IPS-NIHi7 (cell line): ENCODE data around the gene MCF2L.
"Not testable (repeated sequence)": the region's sequence is repeated elsewhere in the genome, so short reads cannot be mapped to it uniquely, and the experiment has no call there.

ENCODE experiments used
- DNase-seq: peaks from one replicate; pipeline ENCODE4 v3.0.0; 2012; ENCODE audit warnings: mixed read lengths; ENCODE audit errors: extremely low spot score

The MCF2L gene

DNA sequence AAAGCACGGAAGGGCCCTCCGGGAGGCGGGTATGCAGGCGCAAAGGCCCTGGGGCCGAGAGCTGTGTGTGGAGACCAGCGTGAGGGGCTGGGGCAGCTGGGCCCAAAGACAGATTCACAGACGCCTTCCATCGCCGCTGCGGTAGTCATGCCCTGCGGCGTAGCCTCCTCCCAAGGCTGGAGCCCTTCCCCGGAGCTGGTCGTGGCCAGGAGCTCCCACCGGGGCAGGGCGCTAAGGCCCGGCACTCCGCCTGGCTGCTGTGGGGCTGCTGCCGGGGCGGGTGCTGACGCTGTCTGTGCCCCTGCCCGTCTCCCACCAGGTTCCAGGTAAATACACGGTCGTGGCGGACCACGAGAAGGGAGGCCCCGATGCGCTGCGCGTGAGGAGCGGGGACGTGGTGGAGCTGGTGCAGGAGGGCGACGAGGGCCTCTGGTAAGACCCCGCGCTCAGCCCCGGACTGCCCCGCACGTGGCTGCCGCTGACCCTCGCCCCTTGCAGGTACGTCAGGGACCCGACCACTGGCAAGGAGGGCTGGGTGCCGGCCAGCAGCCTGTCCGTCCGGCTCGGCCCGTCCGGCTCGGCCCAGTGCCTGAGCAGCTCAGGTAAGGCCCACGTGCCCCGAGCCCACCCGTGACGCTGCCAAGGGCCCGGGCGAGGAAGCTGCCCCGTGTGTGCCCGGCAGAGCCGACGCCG lies 127.2 kb downstream of the MCF2L start:
- no peak for DNase-seq

DNA sequence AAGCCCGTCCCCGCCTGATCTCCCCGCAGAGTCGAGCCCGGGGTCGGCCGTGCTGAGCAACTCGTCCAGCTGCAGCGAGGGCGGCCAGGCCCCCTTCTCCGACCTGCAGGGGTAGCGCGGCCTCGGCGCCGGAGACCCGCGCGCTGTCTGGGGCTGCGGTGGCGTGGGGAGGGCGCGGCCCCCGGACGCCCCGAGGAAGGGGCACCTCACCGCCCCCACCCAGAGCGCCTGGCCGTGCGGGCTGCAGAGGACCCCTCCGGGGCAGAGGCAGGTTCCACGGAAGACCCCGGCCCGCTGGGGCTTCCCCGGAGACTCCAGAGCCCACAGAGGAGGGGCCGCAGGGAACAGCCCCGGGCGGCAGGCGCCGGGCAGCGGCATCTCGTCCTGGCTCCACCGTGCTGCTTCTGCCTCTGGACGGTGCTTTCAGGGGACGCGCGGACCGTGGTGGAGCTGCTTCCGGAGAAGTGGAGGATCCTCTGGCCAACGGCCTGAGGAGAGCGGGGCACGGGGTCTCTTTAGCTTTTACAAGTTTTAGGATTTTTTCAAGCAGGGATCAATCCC lies 127.8 kb downstream of the MCF2L start:
- DNase-seq = no peak

DNA sequence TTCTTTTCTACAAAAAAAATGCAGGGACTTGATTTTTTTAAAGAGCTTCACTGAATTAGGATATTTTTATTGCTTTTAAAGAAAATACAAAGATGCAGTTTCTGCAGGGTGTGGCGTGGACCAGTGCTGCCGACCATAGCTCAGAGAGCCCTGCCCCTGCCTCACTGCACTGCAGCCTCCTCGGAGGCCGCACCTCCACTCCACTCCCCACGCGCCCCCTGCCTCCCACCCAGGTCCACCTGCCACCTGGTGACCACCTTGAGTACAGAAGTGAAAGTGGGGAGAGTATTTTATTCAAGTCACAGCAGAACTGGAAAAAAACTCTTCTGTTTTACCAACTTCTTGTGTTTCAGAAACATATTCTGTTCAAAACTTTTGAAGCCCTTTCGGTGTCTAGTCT lies 128.6 kb downstream of the MCF2L start:
- no peak for DNase-seq

DNA sequence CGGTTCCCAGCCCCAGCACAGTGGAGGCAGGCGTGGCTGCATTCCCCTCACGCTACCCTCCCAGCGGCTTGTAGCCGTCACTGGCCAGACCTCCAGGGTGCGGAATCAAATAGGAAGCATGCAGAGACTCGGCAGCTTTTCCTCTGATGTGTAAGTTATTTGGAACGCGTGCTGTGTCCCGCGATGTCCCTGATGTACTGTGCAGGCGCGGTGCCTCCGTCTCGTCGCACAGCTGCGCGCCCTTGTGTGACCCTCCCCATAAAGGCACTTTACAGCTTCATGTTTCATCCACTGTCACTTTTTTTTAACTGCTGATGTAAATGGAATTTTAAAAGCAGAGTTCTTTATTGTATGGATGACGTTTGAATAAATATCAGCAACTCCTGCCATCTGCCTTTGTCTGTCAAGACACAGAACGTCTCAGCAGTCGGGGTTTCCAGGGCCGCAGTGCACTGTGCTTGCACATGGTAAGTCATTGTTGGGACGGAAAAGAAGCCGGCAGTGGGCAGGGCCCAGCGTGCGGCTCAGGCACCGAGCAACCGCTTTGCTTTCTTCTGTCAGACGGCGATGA lies 129.2 kb downstream of the MCF2L start:
- no peak for DNase-seq

DNA sequence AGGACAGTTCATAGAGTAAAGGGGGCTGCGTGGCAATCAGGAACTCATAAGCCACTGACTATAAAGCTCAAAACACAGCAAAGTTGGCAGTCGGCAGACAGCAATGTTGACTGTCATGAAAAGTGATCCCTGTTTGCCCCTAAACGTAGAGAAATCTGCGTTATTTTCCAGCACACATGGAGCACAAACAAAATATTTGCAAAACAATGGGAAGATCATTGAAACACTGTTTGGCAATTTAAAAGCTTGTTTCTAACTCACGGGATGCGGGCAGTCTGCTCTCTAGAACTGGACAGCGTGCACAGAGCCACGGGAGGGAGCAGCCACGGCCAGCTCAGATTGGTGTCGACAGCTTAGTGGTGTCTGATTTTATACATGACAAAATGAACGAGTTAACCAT lies 130.1 kb downstream of the MCF2L start:
- no peak for DNase-seq

DNA sequence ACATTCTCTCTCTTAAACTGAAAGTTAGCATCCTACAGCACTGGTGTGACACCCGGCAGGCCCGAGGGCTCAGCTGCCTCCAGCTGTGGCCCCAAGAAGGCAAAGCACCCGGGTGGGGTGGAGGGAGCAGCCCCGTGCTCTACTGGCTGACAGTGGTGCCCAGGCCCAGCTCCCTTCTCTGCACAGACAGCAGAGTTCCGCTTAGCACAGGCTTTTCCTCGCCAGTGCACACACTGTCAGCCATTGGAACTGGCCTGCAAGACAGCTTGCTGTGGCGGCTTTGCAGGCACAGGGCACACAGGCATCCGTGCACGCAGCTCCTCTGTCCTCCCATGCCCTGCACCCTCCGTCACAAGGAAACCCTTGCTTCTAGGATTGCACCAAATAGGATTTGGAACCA lies 133.3 kb downstream of the MCF2L start:
- DNase-seq = not testable (repeated sequence)

DNA sequence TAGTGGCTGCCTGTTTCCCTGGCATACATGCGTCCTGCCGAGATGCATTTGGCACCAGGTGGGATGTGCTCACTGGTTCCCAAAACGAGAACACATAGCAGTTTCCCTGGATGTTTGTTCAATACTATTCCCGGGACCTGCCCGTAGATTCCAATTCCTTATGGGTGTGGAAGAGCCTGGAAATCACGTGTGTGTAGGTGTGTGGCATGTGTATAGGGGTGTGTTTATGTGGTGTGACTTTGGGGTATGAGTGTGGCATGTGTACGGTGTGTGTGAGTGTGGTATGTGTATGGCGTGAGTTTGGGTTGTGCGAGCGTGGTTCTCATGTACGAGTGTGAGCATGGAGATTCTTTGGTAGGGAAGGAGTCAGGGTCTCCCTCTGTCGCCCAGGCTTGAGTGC lies 133.7 kb downstream of the MCF2L start:
- DNase-seq = no peak

DNA sequence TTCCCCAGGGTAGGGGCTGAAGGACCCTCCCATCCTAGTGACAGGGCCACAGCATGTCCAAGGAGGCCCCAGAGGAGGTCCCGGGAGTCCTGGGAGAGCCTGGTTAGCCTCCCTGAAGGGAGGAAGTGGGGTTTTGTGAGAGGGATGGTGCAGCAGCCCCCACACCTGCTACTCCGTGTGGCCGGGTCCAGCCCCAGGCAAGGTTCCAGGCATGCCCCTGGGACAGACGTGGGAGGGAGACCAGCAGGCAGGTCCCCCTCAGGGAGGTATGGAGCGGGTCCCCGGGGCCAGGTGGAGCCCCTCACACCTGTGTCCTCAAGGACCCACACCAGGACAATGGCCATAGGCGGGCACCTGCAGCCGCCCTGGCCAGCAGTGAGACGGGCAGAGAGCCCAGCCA lies 134.6 kb downstream of the MCF2L start:
- DNase-seq = no peak

DNA sequence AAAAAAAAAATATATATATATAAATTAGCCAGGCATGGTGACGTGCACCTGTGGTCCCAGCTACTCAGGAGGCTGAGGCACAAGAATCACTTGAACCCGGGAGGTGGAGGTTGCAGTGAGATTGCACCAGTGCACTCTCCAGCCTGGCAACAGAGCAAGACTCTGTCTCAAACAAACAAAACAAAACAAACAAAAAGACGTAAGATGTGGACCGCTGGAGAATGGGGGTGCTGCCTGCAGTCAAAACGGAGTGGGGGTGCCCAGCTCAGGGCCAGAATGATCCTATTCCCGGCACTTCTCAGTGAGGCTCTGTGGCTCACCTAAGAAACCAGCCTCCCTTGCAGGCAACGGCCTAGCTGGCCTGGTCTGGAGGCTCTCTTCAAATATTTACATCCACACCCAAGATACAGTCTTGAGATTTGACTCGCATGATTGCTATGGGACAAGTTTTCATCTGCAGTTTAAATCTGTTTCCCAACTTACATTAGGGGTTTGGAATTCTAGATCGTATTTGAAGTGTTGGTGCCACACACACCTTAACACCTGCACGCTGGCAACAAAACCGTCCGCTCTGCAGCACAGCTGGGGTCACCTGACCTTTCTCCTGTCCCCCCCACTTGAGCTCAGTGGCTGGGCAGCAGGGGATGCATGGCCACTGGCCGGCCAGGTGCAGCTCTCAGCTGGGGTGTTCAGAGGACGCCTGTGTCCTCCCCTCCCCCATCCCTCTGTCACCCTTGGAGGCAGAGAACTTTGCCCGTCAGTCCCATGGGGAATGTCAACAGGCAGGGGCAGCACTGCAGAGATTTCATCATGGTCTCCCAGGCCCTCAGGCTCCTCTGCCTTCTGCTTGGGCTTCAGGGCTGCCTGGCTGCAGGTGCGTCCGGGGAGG lies 136.3 kb downstream of the MCF2L start, which contains the start of gene F7:
Gene F7 (plus strand): TSS at position 760 of the 889 bp plus-strand sequence. CDS start 51 bp downstream, at position 811.
- DNase-seq = no peak

DNA sequence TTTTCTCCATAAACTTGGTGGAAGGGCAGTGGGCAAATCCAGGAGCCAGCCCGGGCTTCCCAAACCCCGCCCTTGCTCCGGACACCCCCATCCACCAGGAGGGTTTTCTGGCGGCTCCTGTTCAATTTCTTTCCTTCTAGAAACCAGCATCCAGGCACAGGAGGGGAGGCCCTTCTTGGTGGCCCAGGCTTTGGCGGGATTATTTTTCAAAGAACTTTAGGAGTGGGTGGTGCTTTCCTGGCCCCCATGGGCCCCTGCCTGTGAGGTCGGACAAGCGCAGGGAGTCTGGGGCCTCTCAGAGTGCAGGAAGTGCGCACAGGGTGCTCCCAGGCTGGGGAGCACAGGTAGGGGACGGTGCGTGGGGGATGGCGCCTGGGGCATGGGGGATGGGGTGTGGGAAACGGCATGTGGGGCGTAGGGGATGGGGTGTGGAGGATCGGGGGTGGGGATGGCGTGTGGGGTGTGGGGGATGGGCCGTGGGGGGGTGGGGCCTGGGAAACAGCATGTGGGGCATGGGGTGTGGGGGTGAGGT lies 137.0 kb downstream of the MCF2L start:
- DNase-seq = no peak

DNA sequence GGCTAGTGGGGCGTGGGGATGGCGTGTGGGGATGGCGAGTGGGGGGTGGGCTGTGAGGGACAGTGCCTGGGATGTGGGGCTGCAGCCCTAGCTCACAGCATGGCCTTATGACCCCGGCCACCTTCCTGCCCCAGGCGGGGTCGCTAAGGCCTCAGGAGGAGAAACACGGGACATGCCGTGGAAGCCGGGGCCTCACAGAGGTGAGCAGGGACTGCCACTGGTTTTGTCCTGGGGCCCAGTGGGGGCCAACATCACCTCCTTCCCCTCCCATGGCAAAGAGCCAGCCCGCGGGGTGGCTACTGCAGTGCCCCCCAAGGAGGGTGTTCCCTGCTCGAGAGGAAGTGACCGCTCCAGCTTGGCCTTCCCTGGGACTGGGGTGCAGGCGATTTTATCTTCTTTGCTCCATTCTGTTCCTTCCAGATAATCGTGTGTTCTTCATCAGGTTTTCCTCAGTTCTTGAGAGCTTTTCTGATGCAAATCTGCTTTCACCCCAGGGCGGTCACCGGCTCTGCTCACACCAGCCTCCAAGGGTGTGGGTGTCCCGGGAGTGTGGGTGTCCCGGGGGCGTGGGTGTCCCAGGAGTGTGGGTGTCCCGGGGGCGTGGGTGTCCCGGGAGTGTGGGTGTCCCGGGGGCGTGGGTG lies 137.8 kb downstream of the MCF2L start:
- no peak for DNase-seq

DNA sequence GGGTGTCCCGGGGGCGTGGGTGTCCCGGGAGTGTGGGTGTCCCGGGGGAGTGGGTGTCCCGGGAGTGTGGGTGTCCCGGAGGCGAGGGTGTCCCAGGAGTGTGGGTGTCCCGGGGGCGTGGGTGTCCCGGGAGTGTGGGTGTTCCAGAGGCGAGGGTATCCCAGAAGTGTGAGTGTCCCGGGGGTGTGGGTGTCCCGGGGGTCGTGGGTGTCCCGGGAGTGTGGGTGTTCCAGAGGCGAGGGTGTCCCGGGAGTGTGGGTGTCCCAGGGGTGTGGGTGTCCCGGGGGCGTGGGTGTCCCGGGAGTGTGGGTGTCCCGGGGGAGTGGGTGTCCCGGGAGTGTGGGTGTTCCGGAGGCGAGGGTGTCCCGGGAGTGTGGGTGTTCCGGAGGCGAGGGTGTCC lies 139.5 kb downstream of the MCF2L start:
- not testable (repeated sequence) for DNase-seq

DNA sequence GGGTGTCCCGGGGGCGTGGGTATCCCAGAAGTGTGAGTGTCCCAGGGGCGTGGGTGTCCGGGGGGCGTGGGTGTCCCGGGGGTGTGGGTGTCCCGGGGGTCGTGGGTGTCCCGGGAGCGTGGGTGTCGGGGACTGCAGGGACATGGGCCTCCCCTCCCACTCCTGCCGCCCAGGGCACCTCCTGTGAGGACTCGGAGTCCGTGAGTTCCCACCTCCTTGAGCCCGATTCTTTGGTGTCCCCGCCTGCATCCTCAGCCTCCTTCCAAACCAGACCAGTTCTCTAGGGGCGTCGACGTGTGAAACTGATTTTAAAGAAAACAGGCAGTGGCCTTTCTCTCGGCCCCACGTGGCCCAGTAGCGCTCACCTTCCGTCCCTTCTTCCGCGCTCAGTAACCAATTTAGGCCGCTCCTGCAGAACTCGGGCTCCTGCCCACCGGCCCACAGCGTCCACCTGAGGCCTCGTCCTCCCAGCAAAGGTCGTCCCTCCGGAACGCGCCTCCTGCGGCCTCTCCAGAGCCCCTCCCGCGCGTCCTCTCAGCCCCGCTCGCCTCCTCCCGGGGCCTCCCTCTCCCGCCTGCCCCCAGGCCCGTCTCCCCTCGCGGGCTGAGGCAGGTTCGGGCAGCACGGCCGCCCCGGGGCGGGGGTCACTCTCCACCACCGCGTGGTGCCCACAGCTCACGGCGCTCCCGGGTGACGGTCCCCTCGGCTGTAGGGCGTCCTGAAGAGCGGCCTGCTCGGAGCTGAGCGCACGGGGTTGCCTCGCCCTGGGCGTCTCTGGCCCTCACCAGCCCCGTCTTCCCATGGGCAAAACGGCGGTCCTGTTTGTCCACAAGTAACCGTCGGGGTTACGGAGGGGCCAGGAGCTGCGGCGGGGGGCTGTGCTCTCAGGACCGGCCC lies 140.4 kb downstream of the MCF2L start:
- DNase-seq = no peak

DNA sequence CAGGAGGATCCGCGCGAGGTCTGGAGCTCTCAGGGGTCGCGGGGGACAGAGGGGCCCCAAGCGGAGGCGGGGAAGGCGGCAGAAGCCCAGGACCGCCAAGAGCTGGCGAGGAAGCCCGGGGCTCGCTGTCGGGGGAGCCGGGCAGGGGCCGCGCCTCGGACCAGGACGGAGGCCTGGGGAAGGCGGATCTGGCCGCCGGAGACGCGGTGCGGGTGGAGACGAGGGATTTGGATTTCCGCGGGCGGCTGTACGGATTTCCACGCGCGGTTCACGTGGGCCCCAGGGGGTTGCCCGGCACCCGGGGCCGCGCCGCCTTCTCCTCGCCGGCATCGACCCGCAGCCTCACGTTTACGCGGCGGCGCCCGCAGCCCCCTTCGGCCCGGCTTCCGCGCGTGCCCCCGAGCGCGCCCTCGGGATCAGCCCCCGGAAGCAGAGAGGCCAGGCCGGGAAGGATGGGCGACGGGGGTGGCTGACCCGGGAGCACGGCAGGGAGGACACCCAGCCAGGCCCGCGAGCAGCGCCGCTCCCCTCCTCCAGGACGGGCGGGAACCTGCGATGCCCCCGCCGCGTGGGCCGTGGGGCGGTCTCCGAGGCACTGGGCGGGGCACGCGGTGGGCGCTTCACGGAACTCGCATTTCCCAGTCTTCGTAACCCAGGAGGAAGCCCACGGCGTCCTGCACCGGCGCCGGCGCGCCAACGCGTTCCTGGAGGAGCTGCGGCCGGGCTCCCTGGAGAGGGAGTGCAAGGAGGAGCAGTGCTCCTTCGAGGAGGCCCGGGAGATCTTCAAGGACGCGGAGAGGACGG lies 141.2 kb downstream of the MCF2L start:
- no peak for DNase-seq

DNA sequence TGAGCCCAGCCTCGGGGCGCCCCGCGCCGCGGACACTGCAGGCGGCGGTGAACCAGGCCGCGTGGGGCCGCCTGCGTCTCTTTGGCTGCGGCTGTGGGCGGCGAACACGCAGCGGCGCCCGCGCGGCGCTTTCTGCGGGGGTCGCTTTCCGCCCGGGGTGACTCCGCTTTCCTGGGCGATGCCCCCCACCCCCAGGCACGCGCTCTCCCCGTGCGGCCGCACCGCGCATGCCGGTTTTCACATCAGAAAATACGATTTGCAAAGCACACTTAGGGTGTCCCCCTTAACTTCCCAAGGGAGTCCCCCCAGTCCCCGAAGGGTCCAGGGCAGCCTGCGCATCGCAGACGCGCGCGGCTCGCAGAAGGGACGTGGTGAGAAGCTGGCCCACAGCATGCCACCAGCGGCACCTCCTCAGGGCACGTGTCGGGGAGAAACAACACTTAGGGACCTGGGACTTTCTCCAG lies 141.9 kb downstream of the MCF2L start:
- no peak for DNase-seq

DNA sequence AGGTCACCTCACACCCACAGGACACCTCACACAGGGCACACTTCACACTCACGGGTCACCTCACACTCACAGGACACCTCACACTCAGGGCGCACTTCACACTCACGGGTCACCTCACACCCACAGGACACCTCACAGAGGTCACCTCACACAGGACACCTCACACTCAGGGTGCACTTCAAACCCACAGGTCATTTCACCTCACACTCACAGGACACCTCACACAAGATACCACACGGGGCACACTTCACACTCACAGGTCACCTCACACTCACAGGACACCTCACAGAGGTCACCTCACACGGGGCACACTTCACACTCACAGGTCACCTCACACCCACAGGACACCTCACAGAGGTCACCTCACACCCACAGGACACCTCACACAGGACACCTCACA lies 142.8 kb downstream of the MCF2L start:
- not testable (repeated sequence) for DNase-seq

DNA sequence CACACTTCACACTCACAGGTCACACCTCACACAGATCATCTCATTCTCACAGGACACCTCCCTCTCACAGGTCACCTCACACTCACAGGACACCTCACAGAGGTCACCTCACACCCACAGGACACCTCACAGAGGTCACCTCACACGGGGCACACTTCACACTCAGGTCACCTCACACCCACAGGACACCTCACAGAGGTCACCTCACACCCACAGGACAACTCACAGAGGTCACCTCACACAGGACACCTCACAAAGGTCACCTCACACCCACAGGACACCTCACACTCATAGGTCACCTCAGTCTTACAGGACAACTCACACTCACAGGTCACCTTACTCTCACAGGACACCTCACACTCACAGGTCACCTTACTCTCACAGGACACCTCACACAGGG lies 143.5 kb downstream of the MCF2L start:
- not testable (repeated sequence) for DNase-seq

DNA sequence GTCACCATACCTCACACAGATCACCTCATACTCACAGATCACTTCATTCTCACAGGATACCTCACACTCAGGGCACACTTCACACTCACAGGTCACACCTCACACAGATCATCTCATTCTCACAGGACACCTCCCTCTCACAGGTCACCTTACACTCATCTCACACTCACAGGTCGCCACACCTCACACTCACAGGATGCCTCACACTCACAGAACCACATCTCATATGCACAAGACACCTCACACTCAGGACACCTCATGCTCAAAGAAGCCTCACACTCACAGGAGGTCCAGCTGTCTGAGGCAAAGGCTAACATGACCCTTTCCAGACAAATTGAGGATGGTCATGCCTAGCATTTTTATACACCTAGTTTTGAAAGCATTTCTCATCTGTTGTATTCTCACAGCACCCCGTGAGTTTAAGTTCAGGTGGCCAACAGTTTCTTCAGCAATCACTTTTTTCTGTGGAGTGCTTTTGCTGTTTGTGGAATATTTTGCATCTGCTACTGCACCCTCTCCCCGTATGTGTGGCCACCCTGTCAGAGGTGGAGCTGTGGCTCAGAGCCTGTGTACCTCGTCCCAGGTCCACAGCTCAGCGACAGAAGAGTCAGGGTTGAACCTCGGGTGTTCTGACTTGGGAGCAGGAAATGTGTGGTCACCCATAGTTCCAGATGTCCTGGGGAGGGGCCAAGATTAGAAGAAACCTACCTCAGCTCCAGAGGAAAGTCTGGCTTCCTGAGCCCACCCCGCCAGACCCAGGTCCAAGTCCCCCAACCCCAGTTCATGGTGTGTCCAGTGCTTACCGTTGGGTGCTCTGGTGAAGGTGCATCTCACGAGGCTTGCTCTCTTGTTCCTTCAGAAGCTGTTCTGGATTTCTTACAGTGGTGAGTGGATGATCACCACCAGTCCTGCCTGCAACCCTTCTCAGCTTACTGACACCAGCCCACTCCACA lies 144.2 kb downstream of the MCF2L start:
- no peak for DNase-seq
